Suprapubic skin (tissue), 4 donors: Measurements from ENCODE around the gene ATG2B.

Experiments
- CTCF ChIP-seq, 2 donors: fragments of 200-600 bp in 1 of 2; fragments of 450-650 bp in 1 of 2; sonication (generic) in 1 of 2; IDR thresholded peaks; one replicate each; pipeline ENCODE4 v1.5.1; 2016 to 2019; ENCODE audit warnings: antibody characterized with exemption in 2 of 2, mild to moderate bottlenecking in 1 of 2, moderate library complexity in 1 of 2
- EP300 ChIP-seq: sonication (generic); formaldehyde crosslinking; IDR thresholded peaks from one replicate; pipeline ENCODE4 v1.6.1; 2017; ENCODE audit warnings: antibody characterized with exemption
- POLR2A ChIP-seq, 2 donors: fragments of 450-650 bp; IDR thresholded peaks; one replicate each; pipeline ENCODE4 v1.6.1; 2017; ENCODE audit warnings: antibody characterized with exemption in 2 of 2, mild to moderate bottlenecking in 2 of 2, moderate library complexity in 2 of 2
- POLR2AphosphoS5 ChIP-seq, 3 donors: sonication (generic); formaldehyde crosslinking; IDR thresholded peaks; one replicate each; pipeline ENCODE4 v1.6.1; 2017; ENCODE audit warnings: antibody characterized with exemption in 3 of 3

DNA sequence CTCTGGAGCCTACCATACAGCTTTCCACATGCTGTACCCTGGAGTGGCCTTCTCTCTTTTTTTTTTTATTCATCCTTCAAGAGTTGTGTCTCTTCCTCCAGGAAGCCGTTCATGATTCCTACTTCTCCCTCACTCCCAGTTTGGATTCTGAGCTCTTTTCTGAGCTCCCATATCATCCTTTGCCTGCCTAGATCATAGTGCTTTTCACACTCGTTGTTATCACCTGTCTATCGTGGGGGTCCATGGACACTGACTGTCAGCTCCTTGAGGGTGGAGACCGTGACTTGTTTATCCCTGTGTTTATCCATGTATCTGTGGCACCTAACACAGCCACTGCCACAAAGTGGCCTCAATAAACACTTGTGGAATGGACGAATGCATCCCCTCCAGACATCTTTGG lies 35.8 kb upstream of the ATG2B start:
- TF ChIP-seq POLR2AphosphoS5 (IDR thresholded peaks at IDR 0.05) (no peak), CTCF (IDR thresholded peaks at IDR 0.05) (no peak), POLR2A (IDR thresholded peaks at IDR 0.05) (no peak), EP300 (no peak)
